Right ventricle myocardium inferior (tissue), 1 donor: Measurements from ENCODE around the gene CST6. TPM values are rescaled to one million over a fixed set of nuclear protein-coding genes. Genes with fewer than 3 reads are reported as not detected.
A peak's percentile ranks its signal among the peaks of the same experiment; 100 is the strongest.
"Not testable (repeated sequence)": the region's sequence is repeated elsewhere in the genome, so short reads cannot be mapped to it uniquely, and the experiment has no call there.

Source experiments
- ATAC-seq: fragments of 200-7000 bp; cut with Tn5 transposase; one replicate; pipeline ENCODE4 v1.9.1; 2020; ENCODE audit warnings: mild to moderate bottlenecking, moderate library complexity
- DNase-seq: peaks from one replicate; pipeline ENCODE4 v3.0.0; 2021; ENCODE audit errors: missing footprints
- intact Hi-C: fragments of 100-400 bp; cut with DNase I; formaldehyde crosslinking; loops from one replicate; pipeline ENCODE4 v1.11.0; 2022
- total RNA-seq: library from RNA; stranded (reverse); fragmentation: NEBNext Ultra II Directional; extraction: Animal tissue kit (Norgen Biotek cat#: 25700); gene quantifications from one replicate; pipeline ENCODE4 v1.2.1, GENCODE V29; 2021
- donor health status: DM: no; HTN: yes; CAD: no; lungs with severe emphysema.

The CST6 gene
- total RNA-seq, 1 donor from 2014 or later: not detected

DNA sequence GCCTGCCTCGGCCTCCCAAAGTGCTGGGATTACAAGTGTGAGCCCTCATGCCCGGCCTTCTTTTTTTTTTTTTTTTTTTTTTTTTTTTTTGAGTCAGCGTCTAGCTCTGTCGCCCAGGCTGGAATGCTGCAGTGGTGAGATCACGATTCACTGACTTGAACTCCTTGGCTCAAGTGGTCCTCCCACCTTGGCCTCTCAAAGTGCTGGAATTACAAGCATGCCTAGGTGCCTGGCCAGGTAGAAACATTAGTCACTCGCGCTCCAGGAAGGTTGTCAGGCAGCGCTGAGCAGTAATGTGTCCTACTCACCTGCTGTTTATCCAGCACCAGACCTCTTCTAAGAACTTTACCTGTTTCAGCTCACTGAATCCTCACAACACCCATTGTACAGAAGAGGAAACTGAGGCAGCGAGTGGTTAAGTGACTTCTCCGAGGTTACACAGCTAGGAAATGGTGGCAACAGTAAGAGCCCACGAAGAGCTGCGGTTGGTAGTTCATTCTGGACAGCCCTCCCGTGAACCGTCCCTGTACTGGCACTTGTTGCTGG lies 496 bp upstream of the CST6 start:
- DNase-seq (no peak), ATAC-seq (no peak)
- intact Hi-C loops: no loop called here

DNA sequence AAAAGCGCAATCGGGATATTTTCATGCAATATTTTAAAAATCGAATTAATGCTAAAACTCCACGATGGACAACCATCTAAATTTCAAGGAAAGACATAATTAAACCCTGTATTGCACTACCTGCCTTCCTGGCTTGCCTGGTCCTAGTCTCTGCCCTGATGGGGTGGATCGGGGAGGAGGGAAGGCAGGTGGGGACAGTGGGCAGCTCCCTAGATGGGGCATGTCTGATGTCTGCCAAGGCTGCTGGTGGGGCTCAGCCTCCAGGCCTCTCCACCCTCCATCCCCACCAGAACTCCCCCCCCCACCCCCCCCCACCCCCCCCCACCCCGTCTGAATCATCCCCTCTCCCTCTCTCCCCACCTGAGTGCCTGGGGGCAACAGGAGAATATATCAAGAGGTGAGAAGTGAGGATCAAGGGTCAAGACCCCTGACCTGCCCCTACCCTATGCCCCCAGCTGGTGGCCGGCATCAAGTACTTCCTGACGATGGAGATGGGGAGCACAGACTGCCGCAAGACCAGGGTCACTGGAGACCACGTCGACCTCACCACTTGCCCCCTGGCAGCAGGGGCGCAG lies 650 bp downstream of the CST6 start:
- intact Hi-C loops: no loop called here
- no peak for ATAC-seq
- no peak for DNase-seq

DNA sequence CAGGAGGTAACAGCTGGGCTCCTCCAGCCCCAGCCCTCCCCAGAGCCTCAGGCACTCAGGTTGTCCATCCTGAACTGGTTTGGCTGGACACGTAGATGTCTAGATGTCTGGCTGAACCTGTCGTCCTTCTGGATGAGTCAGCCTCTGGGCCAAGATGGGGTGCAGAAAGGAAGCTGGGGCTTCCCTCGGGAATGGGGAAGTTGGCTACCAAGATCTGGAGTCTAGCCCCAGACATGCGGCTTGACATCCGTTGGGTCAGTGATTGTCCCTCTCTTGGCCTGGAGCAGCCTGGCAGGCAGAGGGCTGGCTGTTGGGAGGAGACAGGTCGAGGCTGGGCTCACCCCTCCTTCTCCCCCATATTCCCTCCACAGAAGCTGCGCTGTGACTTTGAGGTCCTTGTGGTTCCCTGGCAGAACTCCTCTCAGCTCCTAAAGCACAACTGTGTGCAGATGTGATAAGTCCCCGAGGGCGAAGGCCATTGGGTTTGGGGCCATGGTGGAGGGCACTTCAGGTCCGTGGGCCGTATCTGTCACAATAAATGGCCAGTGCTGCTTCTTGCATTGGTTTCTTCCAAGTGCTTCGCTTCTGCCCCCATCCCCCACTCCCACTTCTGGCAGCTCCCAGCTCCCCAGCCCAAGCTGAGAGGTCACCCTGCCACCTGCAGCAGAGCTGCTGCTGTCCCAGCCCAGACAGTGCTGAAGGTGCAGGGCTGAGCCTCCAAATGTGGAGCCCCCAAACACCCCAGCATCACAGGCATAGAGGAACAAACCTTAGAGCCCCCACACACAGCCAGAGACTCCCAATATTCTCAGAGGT lies 1.3 kb downstream of the CST6 start:
- DNase-seq (no peak), ATAC-seq (no peak)
- intact Hi-C loops: no loop called here

DNA sequence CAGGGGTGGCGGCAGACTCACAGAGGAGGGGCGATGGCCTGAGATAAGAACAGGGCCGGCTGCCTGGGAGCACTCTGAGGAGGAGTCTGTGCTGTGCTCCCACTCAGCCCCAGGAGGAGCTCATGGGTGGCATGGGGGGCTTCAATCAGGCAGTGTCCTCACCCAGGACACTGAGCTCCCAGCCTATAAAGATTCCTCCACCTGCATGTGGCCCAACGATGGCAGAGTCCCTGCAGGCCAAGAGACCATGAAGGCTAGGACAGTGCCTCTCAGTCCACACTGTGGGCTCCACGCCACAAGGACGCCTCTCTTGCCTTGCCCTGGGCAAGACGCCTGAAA lies 1.9 kb downstream of the CST6 start:
- intact Hi-C loops: no loop called here
- ATAC-seq: no peak
- DNase-seq: no peak

DNA sequence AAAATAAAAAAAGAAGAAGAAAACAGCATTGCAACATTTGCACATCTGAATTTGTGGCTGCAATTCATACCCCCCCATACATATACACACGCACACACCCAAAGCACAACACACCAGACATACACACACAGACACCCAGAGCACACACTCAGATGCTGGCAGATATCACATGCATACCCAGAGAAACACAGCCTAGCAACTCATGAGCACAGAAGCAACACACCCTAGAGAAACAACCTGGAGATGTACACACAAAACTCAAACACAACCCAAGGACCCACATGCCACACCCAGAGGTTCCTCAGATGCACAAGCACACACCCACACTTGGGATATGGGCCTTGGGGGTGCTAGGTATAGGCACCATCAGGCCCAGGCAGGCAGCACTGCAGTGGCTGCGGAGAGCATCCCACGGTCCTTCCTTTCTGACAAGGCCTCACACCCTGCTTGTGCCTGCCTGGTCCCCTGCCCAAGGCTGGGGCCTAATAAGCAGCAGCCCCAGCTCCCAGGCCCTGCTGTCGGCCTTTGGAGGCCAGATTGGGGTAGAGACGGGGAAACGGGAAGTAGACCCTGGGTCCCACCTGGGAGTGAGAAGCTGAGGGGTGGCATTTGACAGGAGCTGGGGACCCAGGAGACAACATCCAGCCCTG lies 3.1 kb downstream of the CST6 start:
- no peak for ATAC-seq
- intact Hi-C loops: no loop called here
- DNase-seq: no peak

DNA sequence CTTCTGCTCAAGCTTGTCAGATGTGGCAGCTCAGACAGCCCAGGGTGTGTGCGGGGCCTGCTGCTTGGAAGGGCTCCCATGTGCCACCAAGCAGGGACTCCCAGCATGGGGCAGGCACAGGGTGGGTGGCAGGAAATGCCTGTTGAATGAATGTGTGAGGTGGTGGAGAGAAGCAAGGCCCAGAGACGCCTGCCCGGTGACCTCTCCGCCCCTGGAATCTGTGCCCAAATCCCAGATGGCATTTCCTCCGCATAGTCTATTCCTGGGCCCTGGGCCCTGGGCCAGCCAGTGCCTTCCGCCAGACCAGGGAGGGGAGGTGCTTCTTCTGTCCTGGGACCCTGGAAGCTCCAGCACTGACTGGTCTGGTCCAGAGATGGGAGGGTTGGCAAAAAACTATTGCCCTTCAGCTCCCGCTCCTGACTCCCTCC lies 3.7 kb downstream of the CST6 start:
- DNase-seq (no peak), ATAC-seq (peak; percentile 65)
- intact Hi-C loops: no loop called here

DNA sequence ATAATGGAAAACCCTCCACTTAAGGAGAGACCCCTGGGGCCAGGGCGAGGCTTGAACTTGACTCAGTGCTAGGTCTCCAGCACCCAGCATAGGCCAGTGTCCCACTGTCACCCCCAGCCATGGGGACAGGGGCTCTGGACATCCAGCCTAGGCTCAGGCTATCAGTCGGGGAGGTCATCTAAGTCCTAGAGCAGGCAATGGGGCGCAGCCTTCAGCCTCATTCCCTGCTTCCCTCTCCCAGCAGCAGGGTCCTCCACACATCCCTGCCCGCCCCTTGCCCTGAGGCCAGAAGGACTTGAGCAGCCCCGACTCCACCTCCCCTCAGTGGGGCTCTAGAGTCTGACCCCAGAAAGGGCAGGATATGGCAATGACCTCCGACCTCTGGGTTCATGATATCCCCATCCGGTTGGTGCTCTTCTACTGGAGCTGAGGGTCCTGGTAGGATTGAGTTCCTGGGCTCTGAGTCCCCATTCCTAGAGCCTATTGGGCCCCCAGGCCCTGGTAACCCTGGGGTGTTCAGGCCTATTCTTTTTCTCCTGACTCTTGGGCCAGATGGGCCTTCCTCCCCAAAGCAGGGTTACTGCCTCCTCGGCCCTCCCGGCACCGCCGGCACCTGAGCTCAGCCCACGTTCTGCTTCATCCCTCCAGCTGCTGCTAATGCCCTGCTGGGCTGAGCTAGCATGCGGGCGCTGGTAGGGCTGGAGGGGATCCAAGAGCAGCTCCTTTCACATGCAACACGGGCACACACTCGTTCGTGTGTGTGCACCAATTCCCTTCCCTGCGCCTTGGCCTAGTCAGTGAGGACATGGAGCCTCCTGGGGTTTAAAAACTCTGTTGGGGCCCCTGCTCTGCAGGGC lies 4.4 kb downstream of the CST6 start:
- DNase-seq: no peak
- ATAC-seq: no peak
- intact Hi-C loops: no loop called here

DNA sequence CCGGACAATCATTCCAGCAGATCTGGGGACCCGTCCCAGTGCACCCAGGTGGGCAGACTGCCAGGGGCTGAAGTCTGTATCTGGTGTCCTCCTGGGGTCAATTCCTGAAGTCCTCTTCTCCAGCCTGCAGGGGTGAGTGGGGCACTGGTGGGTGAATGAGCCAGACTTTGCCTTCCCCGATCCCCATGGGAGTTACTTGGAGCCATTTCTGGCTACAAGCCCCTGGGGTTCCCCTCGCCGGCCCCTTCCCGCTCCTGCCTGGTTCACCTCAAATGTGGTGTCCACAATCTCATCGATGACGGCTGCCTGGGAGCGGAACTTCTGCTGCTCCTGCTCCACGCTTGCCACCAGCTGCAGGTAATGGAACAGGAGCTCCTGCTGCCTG lies 5.0 kb downstream of the CST6 start:
- no peak for DNase-seq
- intact Hi-C loops: no loop called here
- no peak for ATAC-seq

DNA sequence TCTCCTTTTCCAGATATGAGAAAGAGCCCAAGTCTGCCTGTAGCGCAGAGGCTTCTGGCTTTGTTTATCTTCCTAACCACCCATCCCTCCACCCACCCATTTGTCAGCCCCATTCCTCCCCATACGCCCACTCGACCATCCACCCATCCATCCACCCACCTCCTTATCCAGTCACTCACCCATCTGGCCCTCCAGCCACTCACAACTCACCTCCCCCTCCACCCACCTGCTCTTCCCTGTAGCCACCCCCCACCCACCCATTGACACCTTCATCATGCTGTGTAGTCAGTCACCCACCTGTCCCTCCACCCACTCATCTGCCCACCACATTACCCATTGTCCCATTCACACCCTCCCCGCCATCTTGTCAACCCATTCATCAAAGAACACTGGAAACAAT lies 5.5 kb downstream of the CST6 start:
- ATAC-seq (no peak), DNase-seq (no peak)
- intact Hi-C loops: no loop called here

DNA sequence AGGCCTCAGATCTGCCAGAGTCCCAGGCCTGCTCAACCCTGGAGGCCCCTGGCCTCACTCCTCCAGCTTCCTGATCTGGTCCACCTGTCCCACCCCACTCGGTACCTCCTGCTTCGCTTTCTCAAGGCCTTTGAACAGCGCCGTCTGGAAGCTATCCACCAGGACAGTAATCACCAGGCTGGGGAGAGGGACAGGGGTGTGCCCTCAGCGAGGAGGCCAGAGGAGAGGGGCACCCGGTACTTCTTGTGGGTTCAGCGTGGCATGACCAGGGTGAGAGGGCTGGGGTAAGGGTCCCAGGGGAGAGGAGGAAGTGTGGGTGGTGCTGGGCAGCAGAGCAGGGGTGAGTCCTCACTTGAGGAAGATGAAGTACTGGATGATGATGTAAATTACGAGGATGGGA lies 8.4 kb downstream of the CST6 start:
- DNase-seq: no peak
- intact Hi-C loops: no loop called here
- no peak for ATAC-seq

DNA sequence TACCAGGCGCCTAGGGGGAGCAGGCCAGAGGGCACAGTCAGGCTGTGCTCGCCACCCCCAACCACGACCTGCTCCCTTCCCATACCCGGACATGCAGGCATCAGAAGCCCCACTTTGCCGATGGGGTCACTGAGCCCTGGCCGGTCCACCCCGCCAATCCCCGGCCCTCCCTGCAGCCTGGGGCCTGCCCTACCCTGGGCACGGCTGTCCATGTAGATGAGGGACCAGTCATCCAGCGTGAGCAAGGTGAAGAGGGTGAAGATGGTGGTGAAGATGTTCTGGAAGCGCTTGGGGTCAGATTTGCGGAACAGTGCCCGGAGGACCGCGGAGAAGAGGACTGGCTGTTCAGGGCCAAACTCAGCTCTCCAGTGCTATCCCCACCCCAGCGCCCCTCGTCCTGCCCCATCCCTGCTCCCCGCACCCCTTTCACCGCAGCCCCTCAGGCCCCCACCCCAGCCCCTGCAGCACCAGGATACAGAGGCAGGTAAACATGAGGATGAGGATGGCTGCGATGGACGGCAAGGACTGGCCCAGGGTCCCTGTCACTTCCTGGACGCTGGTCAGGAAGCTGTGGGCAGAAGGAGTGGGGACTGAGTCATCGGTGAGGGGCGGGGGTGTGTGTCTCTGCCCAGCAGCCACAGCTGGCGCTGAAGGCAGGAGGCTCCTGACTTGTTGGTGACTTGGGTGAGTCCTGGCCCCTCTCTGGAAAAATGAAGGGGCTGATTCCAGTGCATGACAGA lies 9.0 kb downstream of the CST6 start:
- intact Hi-C loops: no loop called here

DNA sequence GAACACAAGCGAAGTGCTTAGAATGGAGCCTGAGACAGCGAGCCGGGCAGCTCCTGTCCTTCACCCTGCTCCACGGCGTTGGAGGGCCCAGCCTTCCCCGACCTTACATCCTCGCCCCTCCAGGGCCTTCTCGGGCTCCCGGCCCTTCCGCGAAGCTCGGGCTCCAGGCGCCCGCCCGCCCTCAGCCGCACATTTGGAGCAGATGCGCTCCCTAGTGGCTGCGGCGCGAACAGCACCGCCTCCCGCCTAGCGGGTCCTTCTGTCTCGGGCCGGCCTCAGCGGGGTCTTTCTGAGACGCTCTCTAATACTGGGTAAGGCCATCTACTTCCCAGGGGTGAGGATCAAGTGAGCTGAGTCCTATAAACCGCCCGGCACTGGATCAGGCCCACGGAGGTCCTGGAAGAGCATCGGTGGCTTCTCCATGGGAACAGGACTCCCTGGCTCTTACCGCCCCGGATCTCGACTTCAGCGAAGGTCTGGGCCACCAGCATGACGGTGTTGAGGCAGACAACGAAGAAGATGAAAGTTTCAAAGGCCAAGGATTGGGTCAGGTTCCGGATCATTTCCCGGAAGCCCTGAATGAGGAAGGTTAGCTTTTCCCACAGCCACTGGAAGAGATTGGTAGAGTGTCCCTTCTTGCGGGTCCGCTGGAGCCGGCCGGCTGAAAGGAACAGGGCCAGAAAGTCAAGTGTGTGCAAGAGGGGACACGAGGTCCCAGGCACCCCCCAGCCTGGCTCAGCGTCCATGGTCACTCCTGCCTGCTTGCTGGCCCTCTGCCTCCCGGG lies 10.8 kb downstream of the CST6 start:
- intact Hi-C loops: no loop called here
- DNase-seq (peak; percentile 82), ATAC-seq (peak; percentile 72)

More for the DNA sequence above, 9.0 kb downstream of the CST6 start:
- ATAC-seq: no peak
- no peak for DNase-seq

DNA sequence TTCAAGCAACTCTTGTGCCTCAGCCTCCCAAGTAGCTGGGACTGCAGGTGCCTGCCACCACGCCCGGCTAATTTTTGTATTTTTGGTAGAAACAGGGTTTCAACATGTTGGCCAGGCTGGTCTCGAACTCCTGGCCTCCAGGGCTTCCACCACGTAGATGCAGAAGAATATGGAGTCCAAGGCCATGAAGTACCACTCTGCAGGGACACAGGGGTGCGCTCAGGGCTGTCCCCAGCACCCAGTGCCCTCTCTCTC lies 11.3 kb downstream of the CST6 start:
- ATAC-seq, DNase-seq, intact Hi-C loops: not testable (repeated sequence)

DNA sequence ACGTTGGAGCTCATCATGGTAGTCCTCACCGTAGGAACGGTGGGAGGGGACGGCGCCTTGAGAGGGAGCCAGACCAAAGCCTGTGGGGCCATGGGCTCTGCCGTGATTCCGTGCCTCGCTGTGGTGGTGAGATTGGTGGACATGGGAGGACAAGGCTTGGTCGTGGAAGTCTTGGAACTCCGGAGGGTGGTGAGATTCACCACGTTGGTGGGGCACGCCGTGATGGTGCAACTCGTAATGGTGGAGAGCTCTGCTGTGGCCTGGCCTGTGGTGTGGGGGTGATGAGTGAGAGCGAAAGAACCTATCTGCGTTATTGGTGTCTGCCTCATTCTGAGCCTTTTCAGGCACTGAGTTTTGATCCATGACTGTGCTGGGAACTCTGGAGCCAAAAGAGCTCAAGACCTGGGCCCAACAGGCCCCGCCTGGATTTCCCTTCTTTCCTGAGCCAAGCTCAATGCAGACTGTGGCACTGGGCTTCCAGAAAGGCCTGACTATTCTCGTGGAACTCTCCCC lies 14.3 kb downstream of the CST6 start, which contains the start of gene CATSPER1:
Gene CATSPER1, minus strand, starts transcription at position 463 of the 513 bp plus-strand sequence. Its CDS starts 100 bp downstream, at position 363.
- intact Hi-C loops: no loop called here
- no peak for ATAC-seq
- no peak for DNase-seq

DNA sequence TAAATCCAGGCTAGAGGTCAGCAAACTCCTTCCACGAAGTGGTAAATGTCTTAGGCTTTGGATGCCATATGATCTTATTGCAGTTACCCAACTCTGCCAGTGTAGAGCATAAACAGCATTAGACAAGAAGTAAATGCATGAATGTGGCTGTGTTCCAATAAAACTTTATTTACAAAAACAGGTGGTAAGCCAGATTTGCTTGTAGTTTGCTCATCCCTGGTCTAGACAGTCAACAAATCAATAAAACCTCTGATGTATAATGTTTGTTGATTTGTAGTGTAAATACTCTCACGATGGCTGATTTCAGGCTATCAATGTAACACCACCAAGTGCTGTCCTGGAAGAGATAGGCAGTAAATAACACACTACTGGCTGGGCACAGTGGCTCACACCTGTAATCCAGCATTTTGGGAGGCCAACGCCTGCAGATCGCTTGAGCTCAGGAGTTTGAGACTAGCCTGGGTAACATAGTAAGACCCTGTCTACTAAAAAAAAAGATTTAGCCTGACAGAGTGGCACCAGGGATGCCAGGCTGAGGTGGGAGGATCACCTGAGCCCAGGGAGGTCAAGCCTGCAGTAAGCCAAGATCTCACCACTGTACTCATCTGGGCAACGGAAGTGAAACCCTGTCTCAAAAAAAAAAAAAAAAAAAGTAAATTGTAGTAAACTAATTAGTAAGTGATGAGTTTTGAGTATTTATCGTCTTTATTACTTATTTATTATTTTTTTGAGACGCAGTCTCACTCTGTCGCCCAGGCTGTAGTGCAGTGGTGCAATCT lies 21.3 kb downstream of the CST6 start:
- intact Hi-C loops: no loop called here
- DNase-seq (no peak), ATAC-seq (no peak)

DNA sequence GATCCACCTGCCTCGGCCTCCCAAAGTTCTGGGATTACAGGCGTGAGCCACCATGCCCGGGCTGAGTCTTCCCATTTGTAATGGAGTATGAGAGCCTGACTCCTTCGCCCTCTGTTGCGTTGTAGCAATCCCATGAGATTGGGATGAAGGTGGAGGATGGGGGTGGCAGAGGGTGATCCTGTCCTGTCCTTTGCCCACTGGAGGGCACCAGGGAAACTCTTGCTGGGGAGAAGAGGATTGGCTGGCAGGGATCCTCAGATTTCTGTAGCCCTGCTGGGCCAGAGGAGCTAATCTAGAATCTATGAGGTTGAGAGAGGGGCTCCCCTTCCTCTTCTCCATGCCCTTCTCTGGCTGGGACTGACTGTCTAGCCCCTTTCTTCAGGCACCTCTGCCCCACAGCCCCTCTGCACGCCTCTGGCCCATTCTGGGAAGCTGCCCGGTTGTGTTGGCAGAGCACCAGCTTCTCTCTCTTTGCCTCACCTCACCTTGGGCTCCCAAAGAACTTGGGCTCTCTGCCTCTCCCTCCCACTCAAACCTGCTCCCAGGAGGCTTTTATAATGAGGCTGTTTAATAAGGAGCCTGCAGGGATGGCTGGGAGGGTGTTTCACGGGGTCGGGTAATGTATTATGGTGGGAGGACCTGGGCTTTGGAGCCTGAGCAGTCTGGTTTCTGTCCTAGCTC lies 24.0 kb downstream of the CST6 start:
- intact Hi-C loops: no loop called here
- no peak for DNase-seq
- peak; percentile 39 for ATAC-seq
